Activated CD4-positive, CD25-positive, alpha-beta regulatory T cell treated with anti-CD3 and anti-CD28 coated beads, Interleukin-2, amount 50 U/mL, for 16 hours (primary cell): ENCODE data around the gene CDC16.
A peak's percentile ranks its signal among the peaks of the same experiment; 100 is the strongest.

ENCODE experiments used
- DNase-seq: peaks from one replicate; pipeline ENCODE4 v3.0.0-alpha.2; 2020; ENCODE audit warnings: low read depth, low spot score

The CDC16 gene

GRCh38 chr13:114303700-114304327 lies 69.1 kb downstream of the CDC16 start:
- DNase-seq: no peak

- DNase-seq: no peak
These were observed 69.8 kb downstream of the CDC16 start for GRCh38 chr13:114304346-114305034.

GRCh38 chr13:114309086-114309485 lies 74.4 kb downstream of the CDC16 start:
- no peak for DNase-seq

- no peak for DNase-seq
These were observed 75.2 kb downstream of the CDC16 start for GRCh38 chr13:114309806-114310410.

- DNase-seq: no peak
These were observed 76.3 kb downstream of the CDC16 start for GRCh38 chr13:114310956-114311355.

- DNase-seq: no peak
These were observed 76.7 kb downstream of the CDC16 start for GRCh38 chr13:114311387-114311786.

- DNase-seq: no peak
These were observed 77.2 kb downstream of the CDC16 start for GRCh38 chr13:114311908-114312307.

- no peak for DNase-seq
These were observed 78.6 kb downstream of the CDC16 start for GRCh38 chr13:114313061-114313860.

- peak; percentile 77 for DNase-seq
These were observed 79.6 kb downstream of the CDC16 start, which contains the start of gene CHAMP1 for GRCh38 chr13:114314074-114314912. CHAMP1 (plus strand) TSS chr13:114314503; CDS start chr13:114323843, 9,340 bp downstream.

- DNase-seq: no peak
These were observed 80.5 kb downstream of the CDC16 start for GRCh38 chr13:114315074-114315785.

GRCh38 chr13:114318624-114319023 lies 83.9 kb downstream of the CDC16 start:
- no peak for DNase-seq

GRCh38 chr13:114319441-114319913 lies 84.8 kb downstream of the CDC16 start:
- DNase-seq: no peak

GRCh38 chr13:114320065-114320464 lies 85.4 kb downstream of the CDC16 start:
- DNase-seq: no peak

- no peak for DNase-seq
These were observed 86.6 kb downstream of the CDC16 start for GRCh38 chr13:114321256-114321655.
